Right lobe of liver (tissue), 6 donors: ENCODE measurements around the gene CEP250. TPM values are rescaled to one million over a fixed set of nuclear protein-coding genes. Genes with fewer than 3 reads are reported as not detected.

Experiments
- ATAC-seq, 4 donors: fragments of 200-7000 bp; cut with Tn5 transposase; one replicate each; pipeline ENCODE4 v1.9.1; 2020; ENCODE audit warnings: mild to moderate bottlenecking in 4 of 4, moderate library complexity in 4 of 4
- DNase-seq, 3 donors: peaks; one replicate each; pipeline ENCODE4 v3.0.0-alpha.2; 2020
- H3K27ac ChIP-seq, 3 donors: fragments of 200-600 bp; one replicate each; pipeline ENCODE4 v1.8.0; 2022
- H3K27me3 ChIP-seq, 2 donors: fragments of 200-600 bp; one replicate each; pipeline ENCODE4 v1.8.0; 2022
- H3K36me3 ChIP-seq, 4 donors: fragments of 200-600 bp; sonication (generic) in 1 of 4; one replicate each; pipeline versions ENCODE4 v1.5.1 to v1.8.0; 2017 to 2022; ENCODE audit warnings: control low read depth in 1 of 4
- H3K4me1 ChIP-seq, 4 donors: fragments of 200-600 bp; sonication (generic) in 1 of 4; one replicate each; pipeline versions ENCODE4 v1.5.1 to v1.8.0; 2017 to 2022; ENCODE audit warnings: control low read depth in 1 of 4
- H3K4me3 ChIP-seq, 3 donors: fragments of 200-600 bp; one replicate each; pipeline ENCODE4 v1.8.0; 2022
- H3K9me3 ChIP-seq, 4 donors: fragments of 200-600 bp; sonication (generic) in 1 of 4; one replicate each; pipeline versions ENCODE4 v1.5.1 to v1.8.0; 2017 to 2022; ENCODE audit warnings: control low read depth in 1 of 4
- CTCF ChIP-seq, 4 donors: fragments of 200-600 bp in 3 of 4; fragments of 450-650 bp in 1 of 4; IDR thresholded peaks; one replicate each; pipeline versions ENCODE4 v1.5.1 to v1.8.0; 2016 to 2022; ENCODE audit warnings: antibody characterized with exemption in 4 of 4, mild to moderate bottlenecking in 2 of 4
- POLR2A ChIP-seq: fragments of 450-650 bp; IDR thresholded peaks from one replicate; pipeline ENCODE4 v1.6.1; 2017; ENCODE audit warnings: antibody characterized with exemption, mild to moderate bottlenecking
- WGBS: methylation state at CpG from one replicate; pipeline ENCODE4 v1.1.6; 2018; ENCODE audit warnings: low coverage, low lambda C conversion rate; ENCODE audit not compliant: insufficient coverage; ENCODE audit errors: missing lambda C conversion rate; 5-methylcytosine and 5-hydroxymethylcytosine counted together
- intact Hi-C, 2 donors: fragments of 100-400 bp; cut with DNase I; formaldehyde crosslinking; loops; one replicate each; pipeline versions ENCODE4 v1.11.2 to v1.14.1; 2022
- total RNA-seq, 6 experiments: library from RNA; depleted of rRNA in 2 of 6; stranded (reverse); fragments of >200 nt in 2 of 6; fragmentation: NEBNext Ultra II Directional in 3 of 6; extraction: Animal tissue kit (Norgen Biotek cat#: 25700) in 3 of 6; gene quantifications; one replicate each; pipeline versions ENCODE4 v1.1.0 to v1.2.4, GENCODE V29; 2016 to 2023
- donor health status: DM: no; HTN: yes; CAD: no.
- donor health status: DM: no; HTN: no; CAD: no.
- donor health status: DM: no; HTN: no; CAD: no.
- donor health status: DM: no; HTN: yes; CAD: no.
- donor health status: DM: no; HTN: yes; CAD: no.

The CEP250 gene
- total RNA-seq, 6 experiments from 2014 or later: 5.9 to 11.2 (median 9.0) TPM

- Histone ChIP-seq H3K4me3 (no peak overlapping the region), H3K27ac (no peak overlapping the region), H3K36me3 (peaks cover 0 to 36% (median 18%) of the 10 kb centered on the region in 4 donors), H3K4me1 (peaks cover 0 to 14% (median 3%) of the 10 kb centered on the region in 4 donors), H3K27me3 (no peaks in the 10 kb centered on the region), H3K9me3 (no peaks in the 10 kb centered on the region)
- WGBS: 83% methylated on average over 1 of the region's 3 CpGs
- TF ChIP-seq CTCF (IDR thresholded peaks at IDR 0.05): no peak
- TF ChIP-seq POLR2A: no peak
- DNase-seq (no peak), ATAC-seq (no peak)
- intact Hi-C loops: no loop called here
Measured at GRCh38 chr20:35472209-35472608, 16.8 kb downstream of the CEP250 start.

- intact Hi-C loops: no loop called here
- Histone ChIP-seq H3K4me3 (no peak overlapping the region), H3K27me3 (no peaks in the 10 kb centered on the region), H3K36me3 (peaks cover 0 to 45% (median 23%) of the 10 kb centered on the region in 4 donors), H3K27ac (no peak overlapping the region), H3K4me1 (peaks cover 0 to 2% (median under 1%) of the 10 kb centered on the region in 4 donors), H3K9me3 (no peaks in the 10 kb centered on the region)
- TF ChIP-seq CTCF (IDR thresholded peaks at IDR 0.05) (no peak), POLR2A (no peak)
- ATAC-seq (no peak), DNase-seq (no peak)
- 70% methylated on average over 4 of the region's 8 CpGs for WGBS
Measured at GRCh38 chr20:35473684-35474083, 18.3 kb downstream of the CEP250 start.

- no peak for TF ChIP-seq POLR2A
- no peak for TF ChIP-seq CTCF (IDR thresholded peaks at IDR 0.05)
- peaks cover 0 to 45% (median 23%) of the 10 kb centered on the region in 4 donors for H3K36me3 ChIP-seq
- no peak overlapping the region for H3K27ac ChIP-seq
- DNase-seq (no peak), ATAC-seq (peak in 1 of 4 donors; percentile 14)
- WGBS: 90% methylated on average over 2 of the region's 2 CpGs
- H3K27me3 ChIP-seq: no peaks in the 10 kb centered on the region
- no peaks in the 10 kb centered on the region for H3K4me1 ChIP-seq
- no peaks in the 10 kb centered on the region for H3K9me3 ChIP-seq
- H3K4me3 ChIP-seq: no peak overlapping the region
- intact Hi-C loops: no loop called here
Measured at GRCh38 chr20:35474303-35474871, 19.0 kb downstream of the CEP250 start.

- TF ChIP-seq CTCF (IDR thresholded peaks at IDR 0.05) (no peak), POLR2A (no peak)
- H3K27ac ChIP-seq: no peak overlapping the region
- no peaks in the 10 kb centered on the region for H3K9me3 ChIP-seq
- no peak overlapping the region for H3K4me3 ChIP-seq
- peaks cover 0 to 50% (median 23%) of the 10 kb centered on the region in 4 donors for H3K36me3 ChIP-seq
- 97% methylated on average over 3 of the region's 4 CpGs for WGBS
- no peaks in the 10 kb centered on the region for H3K27me3 ChIP-seq
- intact Hi-C loops: no loop called here
- H3K4me1 ChIP-seq: no peaks in the 10 kb centered on the region
- ATAC-seq: no peak
- DNase-seq: no peak
Measured at GRCh38 chr20:35476288-35476687, 20.9 kb downstream of the CEP250 start.
